Activated CD4-positive, alpha-beta T cell treated with anti-CD3 and anti-CD28 coated beads, Interleukin-2, amount 50 U/mL, for 4 hours (primary cell): ENCODE data around the gene TSPAN9.

Experiments
- DNase-seq, 2 experiments: peaks; one replicate each; pipeline ENCODE4 v3.0.0-alpha.2; 2020

The TSPAN9 gene

DNA sequence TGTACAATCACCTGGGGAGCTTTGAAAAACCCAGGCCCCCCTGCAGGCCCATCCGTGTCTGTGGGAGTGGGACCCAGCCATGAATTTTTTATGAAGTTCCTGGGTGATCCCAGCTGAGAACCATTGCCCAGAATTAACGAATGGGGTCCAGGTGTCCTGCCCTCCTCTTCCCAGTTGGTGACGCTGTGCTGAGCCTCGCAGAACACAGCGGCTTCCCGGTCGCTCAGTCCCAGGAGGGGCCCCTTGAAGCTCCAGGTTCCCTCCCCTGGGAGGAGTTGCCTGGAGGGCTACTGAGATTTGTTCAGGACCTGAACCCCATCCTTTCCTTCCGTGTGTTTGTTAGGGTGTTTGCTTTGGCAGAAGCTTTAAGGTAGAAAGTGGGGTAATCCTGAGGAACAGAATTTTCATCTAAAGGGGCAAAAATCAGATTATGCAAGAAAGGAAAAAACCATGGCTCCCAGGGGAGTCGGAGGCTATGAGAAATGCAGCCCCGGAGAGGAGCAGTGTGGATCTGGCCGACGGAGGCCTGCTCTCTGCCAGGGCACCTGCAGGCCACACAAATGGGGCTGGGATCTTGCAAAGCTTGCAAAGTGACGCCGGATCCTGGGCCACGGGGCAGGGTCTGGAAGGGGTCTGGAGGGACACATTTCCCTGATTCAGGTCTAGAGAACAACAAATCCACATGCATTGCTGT, 249.1 kb downstream of the TSPAN9 start:
- no peak for DNase-seq

DNA sequence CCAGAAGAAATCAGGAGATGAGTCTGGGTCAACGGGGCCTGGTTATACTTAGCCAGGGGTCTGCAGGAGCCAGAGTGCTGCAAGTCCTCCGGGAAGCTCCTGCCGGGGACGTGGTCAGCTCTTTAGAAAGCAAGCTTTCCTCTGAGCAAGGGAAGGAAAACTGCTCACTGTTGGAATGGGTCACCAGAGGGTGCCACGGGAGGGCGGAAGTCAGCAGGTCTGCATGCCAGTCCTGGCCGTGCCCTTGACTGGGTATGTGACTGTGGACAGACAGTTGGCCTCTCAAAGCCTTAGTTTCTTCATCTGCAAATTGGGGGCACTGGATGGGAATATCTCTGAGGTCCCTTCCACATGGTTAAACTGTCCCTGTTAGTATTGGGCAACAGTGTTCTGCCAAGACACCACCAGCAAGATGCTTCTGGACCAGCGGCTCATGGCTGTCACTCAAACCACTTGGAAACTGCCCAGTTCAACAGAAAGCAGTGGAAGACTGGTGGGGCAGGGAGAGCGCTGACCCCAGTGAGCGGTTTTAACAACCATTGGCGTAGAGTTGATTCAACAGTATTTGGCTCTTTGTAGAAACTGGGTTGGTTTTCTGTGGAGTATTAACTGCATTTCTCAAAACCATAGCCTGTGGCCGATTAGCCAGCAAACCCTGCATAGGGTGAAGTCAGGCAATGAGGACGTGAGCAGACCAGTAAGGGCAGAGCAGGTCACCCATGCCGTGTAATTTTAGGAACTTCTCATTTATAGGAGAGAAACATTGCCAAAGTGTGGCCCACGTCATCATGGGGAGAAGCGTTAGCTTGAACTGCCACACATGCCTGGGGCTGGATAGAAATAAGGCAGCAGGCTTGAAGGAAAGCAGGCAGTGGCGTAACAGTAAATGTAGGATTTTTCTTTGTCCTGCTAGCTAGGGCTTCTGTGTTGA, 249.9 kb downstream of the TSPAN9 start:
- no peak for DNase-seq

DNA sequence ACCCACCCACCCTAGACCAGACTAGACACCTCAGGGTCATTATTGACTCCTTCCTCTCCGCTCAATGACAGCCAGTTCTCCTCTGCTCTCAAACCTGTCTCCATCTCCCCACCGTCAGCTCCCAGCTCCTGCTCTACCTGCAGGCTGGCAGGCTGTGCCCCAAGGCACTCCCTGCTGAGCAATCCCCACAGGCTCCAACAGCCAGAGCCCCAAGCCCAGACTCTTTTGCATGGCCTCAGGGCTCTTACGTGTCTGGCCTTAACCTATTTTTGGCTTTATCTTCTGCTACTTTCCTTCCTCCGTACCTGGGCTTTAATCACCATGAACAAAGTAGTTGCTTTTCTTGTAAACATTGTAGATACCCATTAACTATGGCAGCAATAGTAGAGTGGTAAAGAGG, 250.9 kb downstream of the TSPAN9 start:
- DNase-seq: no peak

DNA sequence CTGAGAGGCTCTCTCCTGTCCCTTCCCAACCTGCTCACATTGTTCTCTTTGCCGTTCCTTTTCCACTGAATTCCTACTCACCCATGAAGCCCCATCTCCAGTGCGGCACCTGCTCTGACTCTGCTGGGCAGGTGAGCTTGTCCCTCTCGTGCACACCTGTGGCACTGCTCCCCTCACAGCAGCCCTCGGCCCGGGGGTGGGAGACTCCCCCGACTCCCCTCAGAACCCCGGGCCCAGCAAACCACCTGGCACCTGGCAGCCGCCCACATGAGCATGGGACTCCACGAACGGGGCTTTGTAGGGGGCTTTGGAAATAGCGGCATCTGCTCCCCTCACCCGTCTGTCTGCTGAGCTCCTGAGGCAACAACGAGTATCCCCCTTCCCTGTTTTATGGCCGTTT, 251.4 kb downstream of the TSPAN9 start:
- DNase-seq: no peak

DNA sequence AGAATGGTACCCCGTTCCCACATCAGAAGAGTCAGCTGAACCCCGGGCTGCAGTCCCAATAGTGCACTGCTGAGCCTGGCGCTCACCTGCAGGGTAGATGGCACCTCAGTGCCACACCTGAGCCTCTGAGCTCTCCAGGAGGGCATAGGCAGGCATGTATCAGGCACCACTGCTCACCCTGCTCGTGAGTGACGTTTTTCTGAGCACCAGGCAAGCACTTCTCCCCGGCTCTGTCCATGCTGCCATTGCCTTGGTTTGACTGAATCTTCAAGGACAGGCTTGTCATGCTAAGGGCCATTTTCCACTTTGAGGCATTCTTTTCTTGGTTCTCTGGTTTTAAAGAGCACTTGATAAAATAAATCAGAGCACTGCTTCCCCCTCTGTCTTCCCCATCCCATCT, 252.2 kb downstream of the TSPAN9 start:
- no peak for DNase-seq

DNA sequence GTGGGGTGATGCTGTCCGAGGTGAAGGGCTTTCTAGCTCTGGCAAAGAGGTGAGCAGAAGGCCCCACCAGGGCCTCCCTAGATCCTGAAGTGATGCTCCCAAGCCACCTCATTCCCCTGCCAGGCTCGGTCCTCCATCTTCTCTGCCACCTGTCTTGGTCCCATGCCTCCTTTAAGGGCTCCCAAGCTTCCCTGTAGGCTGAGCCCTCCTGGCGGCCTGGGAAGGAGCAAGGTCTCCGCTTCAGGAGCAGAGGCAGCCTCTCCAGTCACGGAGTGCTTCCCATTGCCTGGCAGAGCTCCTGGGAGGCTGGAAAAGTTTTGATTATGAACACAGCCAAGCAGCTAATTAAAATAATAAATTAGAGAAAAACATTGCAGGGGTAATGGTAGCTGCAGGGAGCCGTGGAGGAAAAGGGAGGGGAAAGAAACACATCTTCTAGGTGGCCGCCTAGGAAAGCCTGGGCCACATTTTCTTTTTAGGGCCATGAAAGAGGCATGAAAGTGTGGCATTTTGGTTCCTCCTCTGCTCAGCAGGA, 253.9 kb downstream of the TSPAN9 start:
- DNase-seq: no peak

DNA sequence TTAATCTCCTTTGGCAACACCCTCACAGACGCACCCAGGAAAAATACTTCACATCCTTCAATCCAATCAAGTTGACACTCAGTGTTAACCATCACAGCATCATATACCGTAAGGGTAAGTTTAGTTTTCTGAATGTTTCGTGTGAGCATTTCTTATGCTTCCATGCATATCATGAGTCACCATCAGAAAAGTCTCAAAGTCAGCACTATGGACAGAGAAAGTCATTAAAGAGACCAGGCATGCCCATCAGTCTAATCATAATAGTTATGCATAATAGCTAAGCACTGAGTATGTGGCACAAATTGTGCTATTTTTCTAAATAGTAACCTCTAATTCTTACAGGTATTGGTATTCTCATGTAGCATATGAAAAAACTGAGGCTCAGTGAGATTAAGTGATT, 255.0 kb downstream of the TSPAN9 start:
- DNase-seq: no peak

DNA sequence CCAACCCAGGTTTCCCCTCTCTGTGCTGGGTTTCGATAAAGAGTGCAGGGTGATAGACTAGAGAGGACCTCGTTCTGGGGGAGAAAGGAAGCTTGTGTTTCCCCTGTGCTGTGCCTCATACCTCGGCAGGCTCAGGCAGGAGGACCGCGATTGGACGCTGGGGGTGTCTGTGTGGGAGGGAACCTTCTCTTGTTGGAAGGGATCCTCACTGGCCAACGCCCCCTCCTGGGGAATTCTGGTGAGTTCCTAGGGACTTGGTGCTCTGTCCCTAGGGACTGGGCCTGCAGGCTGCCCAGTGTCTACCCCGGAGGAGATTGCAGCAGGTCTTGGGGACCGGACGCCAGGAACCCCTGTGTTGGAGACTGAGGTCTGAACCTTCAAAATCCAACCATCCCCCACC, 256.4 kb downstream of the TSPAN9 start:
- no peak for DNase-seq

DNA sequence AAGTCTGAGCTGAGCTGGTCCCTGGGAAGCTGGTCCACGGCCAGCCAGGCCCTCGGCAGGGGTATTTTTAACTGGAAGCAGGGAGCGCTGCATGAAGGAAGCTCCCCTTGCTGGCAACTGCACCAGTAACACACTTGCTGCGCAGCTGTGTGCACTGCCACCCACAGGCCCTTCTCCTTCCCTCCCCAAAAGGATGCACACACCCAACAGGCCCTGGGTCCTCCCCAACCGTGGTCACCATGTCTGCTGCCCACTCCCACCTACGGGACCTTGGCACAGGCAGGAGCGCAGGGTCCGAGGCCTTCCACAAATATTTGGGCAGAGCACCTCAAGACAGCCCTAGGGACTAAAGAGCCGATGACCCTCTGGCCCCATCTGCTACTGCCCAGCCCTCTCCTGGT, 256.8 kb downstream of the TSPAN9 start:
- no peak for DNase-seq

DNA sequence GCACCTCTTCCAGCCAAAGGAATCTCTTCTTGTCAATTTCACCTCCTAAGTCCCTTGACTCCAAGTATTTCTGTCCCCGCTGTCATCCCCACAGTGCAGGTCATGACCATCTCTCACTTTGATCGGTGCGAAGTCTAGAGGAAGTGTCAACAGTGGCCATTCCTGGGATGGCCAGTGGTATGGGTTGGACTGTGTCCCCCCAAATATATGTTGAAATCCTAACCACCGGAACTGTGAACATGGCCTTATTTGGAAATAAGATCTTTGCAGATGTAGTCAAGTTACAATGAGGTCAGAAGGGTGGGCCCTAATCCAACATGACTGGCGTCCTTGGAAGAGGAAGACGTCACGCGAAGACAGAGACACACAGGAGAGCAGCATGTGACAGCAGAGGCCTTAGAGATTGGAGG, 257.9 kb downstream of the TSPAN9 start:
- no peak for DNase-seq
